ENCODE results near the gene NPC1L1.

DNA sequence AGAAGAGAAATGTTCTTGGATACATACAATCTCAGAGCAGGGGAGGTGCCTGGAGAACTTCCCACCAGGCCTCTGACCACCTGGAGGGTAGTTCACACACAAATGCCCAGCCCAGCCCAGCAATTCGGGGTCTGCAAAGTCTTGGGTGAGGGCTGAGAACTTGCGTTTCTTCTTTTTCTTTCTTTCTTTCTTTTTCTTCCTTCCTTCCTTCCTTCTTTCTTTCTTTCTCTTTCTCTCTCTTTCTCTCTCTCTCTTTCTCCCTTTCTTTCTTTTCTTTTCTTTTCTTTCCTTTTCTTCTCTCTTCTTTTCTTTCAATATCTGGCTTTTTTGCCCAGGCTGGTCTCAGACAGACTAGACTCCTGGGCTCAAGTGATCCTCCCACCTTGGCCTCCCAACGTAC is 22.4 kb downstream of the NPC1L1 start:
- TF ChIP-seq CTCF (conservative IDR thresholded peaks at IDR 0.05; ENCODE audit: low read length), result no peak
- TF ChIP-seq EZH2phosphoT487 (IDR thresholded peaks at IDR 0.05; ENCODE audit: borderline replicate concordance, low read depth, low read length), result no peak

Data from OCI-LY7 (cell line).